Measurements from ENCODE around the gene AGFG1.

AGFG1 gene

GRCh38 chr2:227485429-227485828, 13.5 kb downstream of the AGFG1 start:
- DNase-seq (ENCODE audit: low read depth in 1 of 2, low spot score in 1 of 2): no peak
- TF ChIP-seq JUND (IDR thresholded peaks at IDR 0.05; ENCODE audit: low read depth): no peak
- in situ Hi-C loops (cut with HindIII; ENCODE audit: low pct_unique_long_range_greater_than_20kb, low sequenced_read_pairs): no loop called here

DNA sequence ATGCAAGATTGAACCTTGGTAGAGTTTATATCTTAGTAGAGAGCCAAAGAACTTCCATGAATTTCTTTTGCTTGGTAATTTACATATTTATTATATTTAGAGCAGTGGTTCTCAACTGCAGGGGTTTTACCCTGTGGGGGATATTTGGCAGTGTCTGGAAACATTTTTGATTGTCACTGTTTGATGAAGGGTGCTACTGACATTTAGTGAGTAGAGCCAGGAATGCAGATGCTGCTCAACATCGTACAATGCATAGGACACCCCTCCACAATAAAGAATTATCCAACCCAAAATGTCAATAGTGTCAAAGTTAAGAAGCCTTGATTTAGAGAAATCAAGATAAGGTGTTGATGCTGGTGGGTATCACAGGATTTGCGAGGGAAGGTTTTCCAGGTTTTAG, 14.7 kb downstream of the AGFG1 start:
- no peak for DNase-seq (ENCODE audit: low read depth in 1 of 2, low spot score in 1 of 2)
- in situ Hi-C loops (cut with HindIII; ENCODE audit: low pct_unique_long_range_greater_than_20kb, low sequenced_read_pairs): no loop called here
- no peak for TF ChIP-seq JUND (IDR thresholded peaks at IDR 0.05; ENCODE audit: low read depth)

- in situ Hi-C loops (cut with HindIII; ENCODE audit: low pct_unique_long_range_greater_than_20kb, low sequenced_read_pairs): no loop called here
- no peak for DNase-seq (ENCODE audit: low read depth in 1 of 2, low spot score in 1 of 2)
- no peak for TF ChIP-seq JUND (IDR thresholded peaks at IDR 0.05; ENCODE audit: low read depth)
These were observed 16.1 kb downstream of the AGFG1 start for GRCh38 chr2:227488045-227488444.

DNA sequence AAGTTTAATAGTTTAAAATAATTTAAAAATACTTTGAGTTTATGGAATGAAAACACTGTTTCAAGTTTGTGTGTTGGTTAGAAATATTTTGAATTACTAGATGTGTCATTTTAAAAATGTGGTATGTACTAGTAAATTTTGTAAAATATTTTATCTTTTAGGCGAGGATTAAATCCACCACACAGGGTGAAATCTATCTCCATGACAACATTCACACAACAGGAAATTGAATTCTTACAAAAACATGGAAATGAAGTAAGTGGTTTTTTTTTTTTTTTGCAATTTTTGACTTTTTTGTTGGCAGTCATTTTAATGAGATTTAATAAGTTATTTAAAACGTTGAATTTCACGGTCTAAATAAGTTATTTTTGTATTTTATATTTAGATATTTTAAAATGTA, 19.4 kb downstream of the AGFG1 start:
- no peak for DNase-seq (ENCODE audit: low read depth in 1 of 2, low spot score in 1 of 2)
- TF ChIP-seq JUND (IDR thresholded peaks at IDR 0.05; ENCODE audit: low read depth): no peak
- in situ Hi-C loops (cut with HindIII; ENCODE audit: low pct_unique_long_range_greater_than_20kb, low sequenced_read_pairs): no loop called here

GRCh38 chr2:227493524-227493923, 21.6 kb downstream of the AGFG1 start:
- TF ChIP-seq JUND (IDR thresholded peaks at IDR 0.05; ENCODE audit: low read depth): no peak
- in situ Hi-C loops (cut with HindIII; ENCODE audit: low pct_unique_long_range_greater_than_20kb, low sequenced_read_pairs): no loop called here

DNA sequence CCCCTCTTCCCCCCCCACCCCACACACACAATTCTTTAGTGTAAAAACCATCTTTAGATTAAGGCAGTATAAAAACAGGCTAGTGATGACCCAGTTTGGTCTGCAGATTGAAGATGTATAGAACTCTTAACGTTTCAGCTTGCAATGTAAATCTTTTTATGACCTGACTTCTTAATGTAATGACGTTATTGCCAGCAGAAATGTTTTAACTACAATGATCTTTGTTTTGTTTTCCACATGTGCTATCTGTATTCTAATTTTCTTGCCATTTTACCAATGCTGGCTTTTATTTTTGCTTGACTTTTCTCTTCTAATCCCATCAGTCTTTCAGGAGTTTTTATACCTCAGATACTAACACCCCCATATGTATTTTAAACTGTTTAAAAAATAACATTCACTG, 25.2 kb downstream of the AGFG1 start:
- TF ChIP-seq JUND (IDR thresholded peaks at IDR 0.05; ENCODE audit: low read depth): no peak
- in situ Hi-C loops (cut with HindIII; ENCODE audit: low pct_unique_long_range_greater_than_20kb, low sequenced_read_pairs): no loop called here
- DNase-seq (ENCODE audit: low read depth in 1 of 2, low spot score in 1 of 2): no peak

More at GRCh38 chr2:227493524-227493923, 21.6 kb downstream of the AGFG1 start:
- no peak for DNase-seq (ENCODE audit: low read depth in 1 of 2, low spot score in 1 of 2)

DNA sequence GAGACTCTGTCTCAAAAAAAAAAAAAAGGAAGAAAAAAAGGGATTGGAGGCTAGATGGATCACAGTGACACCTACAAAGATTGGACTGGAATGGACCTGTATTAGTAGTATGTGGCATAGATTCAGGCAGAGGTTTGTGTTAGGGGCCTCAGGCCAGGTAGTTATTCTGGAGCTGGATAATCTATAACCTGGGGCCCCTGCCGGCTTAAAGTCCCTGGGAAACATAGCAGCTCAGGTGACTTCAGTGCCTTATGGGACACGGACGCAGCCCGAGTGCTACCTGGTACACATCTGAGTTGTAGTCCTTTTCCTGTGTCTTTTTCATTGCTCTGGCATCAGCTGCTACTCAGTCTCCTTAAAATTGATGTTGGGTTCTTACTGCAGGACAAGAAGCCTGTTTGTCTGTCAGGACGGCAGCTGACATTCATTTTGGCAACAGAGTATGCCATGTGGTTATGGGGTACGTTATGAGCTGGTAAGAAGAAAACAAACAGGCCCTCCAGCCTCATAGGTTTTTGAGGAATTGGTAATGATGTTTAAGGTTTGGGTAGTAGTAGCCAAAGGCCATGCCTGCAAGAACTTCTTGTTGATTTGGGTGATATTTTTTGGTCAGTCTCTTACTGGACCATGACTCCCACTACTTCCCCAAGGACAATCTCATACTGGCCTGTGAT, 27.8 kb downstream of the AGFG1 start:
- TF ChIP-seq JUND (IDR thresholded peaks at IDR 0.05; ENCODE audit: low read depth): no peak
- in situ Hi-C loops (cut with HindIII; ENCODE audit: low pct_unique_long_range_greater_than_20kb, low sequenced_read_pairs): no loop called here
- DNase-seq (ENCODE audit: low read depth in 1 of 2, low spot score in 1 of 2): no peak

- DNase-seq (ENCODE audit: low read depth in 1 of 2, low spot score in 1 of 2): no peak
- in situ Hi-C loops (cut with HindIII; ENCODE audit: low pct_unique_long_range_greater_than_20kb, low sequenced_read_pairs): no loop called here
- TF ChIP-seq JUND (IDR thresholded peaks at IDR 0.05; ENCODE audit: low read depth): no peak
These were observed 28.3 kb downstream of the AGFG1 start for GRCh38 chr2:227500301-227500630.

- no peak for TF ChIP-seq JUND (IDR thresholded peaks at IDR 0.05; ENCODE audit: low read depth)
- in situ Hi-C loops (cut with HindIII; ENCODE audit: low pct_unique_long_range_greater_than_20kb, low sequenced_read_pairs): no loop called here
- no peak for DNase-seq (ENCODE audit: low read depth in 1 of 2, low spot score in 1 of 2)
These were observed 31.8 kb downstream of the AGFG1 start for GRCh38 chr2:227503433-227504406.

GRCh38 chr2:227504700-227505099, 32.7 kb downstream of the AGFG1 start:
- no peak for TF ChIP-seq JUND (IDR thresholded peaks at IDR 0.05; ENCODE audit: low read depth)
- in situ Hi-C loops (cut with HindIII; ENCODE audit: low pct_unique_long_range_greater_than_20kb, low sequenced_read_pairs): no loop called here
- DNase-seq (ENCODE audit: low read depth in 1 of 2, low spot score in 1 of 2): no peak

DNA sequence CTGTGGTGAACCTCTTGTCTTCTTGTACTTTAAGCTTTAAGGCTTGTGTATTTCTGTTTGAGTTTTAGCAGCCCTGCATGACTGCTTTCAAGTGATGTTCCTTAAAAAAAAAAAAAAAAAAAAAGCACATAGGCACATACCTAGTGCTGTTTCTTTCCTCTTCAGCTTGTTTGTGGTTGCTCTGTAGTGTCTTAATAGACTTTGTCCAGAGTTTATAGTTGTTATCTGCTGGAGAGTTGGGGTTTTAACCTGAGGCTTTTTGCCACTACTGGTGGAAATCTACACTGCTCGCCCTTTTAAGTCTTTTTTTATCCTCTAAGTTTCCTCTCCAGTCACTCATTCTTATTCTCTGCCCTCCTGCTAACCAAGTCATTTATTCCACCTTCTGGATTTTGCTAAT, 34.5 kb downstream of the AGFG1 start:
- no peak for TF ChIP-seq JUND (IDR thresholded peaks at IDR 0.05; ENCODE audit: low read depth)
- DNase-seq (ENCODE audit: low read depth in 1 of 2, low spot score in 1 of 2): no peak
- in situ Hi-C loops (cut with HindIII; ENCODE audit: low pct_unique_long_range_greater_than_20kb, low sequenced_read_pairs): no loop called here

DNA sequence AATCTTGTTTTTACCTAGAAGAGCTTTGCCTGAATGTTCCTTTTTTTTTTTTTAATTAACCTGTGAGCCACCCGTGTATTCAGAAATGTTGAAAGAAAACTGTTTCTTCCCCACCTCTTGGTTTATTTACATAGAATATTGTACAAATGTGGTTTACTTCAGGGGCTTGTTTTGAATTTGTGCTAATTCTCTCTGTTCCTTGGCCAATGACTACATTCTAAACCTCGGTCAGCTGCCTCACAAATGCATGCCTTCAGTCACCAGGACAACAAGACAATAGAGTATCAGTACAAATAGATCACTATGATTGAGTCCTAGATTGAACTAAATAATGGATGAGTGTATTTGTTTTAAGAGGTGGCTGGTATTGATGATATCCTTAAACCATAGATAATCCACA, 36.0 kb downstream of the AGFG1 start:
- no peak for TF ChIP-seq JUND (IDR thresholded peaks at IDR 0.05; ENCODE audit: low read depth)
- in situ Hi-C loops (cut with HindIII; ENCODE audit: low pct_unique_long_range_greater_than_20kb, low sequenced_read_pairs): no loop called here
- no peak for DNase-seq (ENCODE audit: low read depth in 1 of 2, low spot score in 1 of 2)

- in situ Hi-C loops (cut with HindIII; ENCODE audit: low pct_unique_long_range_greater_than_20kb, low sequenced_read_pairs): no loop called here
- no peak for TF ChIP-seq JUND (IDR thresholded peaks at IDR 0.05; ENCODE audit: low read depth)
- DNase-seq (ENCODE audit: low read depth in 1 of 2, low spot score in 1 of 2): no peak
These were observed 37.1 kb downstream of the AGFG1 start for GRCh38 chr2:227509076-227509475.

All from T47D (cell line).